ENCODE data around the gene HSCB.
"Not testable (repeated sequence)": the region's sequence is repeated elsewhere in the genome, so short reads cannot be mapped to it uniquely, and the experiment has no call there.

Gene HSCB

GRCh38 chr22:28741785-28742561 lies at the start of gene HSCB, which contains the start of gene CHEK2:
Gene HSCB, plus strand, starts transcription at chr22:28742039. Its CDS starts 57 bp downstream, at chr22:28742096.
Gene CHEK2, minus strand, starts transcription at chr22:28741820. Its CDS starts 7,099 bp downstream, at chr22:28734721.
- DNase-seq (ENCODE audit: low spot score), result peak; percentile 100

GRCh38 chr22:28693041-28693760 lies 48.6 kb upstream of the HSCB start:
- DNase-seq (ENCODE audit: low spot score), result not testable (repeated sequence)

- no peak for DNase-seq (ENCODE audit: low spot score)
Measured at GRCh38 chr22:28702891-28703290, 38.9 kb upstream of the HSCB start.

- no peak for DNase-seq (ENCODE audit: low spot score)
Measured at GRCh38 chr22:28703436-28703835, 38.4 kb upstream of the HSCB start.

GRCh38 chr22:28706845-28707244 lies 35.0 kb upstream of the HSCB start:
- no peak for DNase-seq (ENCODE audit: low spot score)

- DNase-seq (ENCODE audit: low spot score), result no peak
Measured at GRCh38 chr22:28710107-28710506, 31.7 kb upstream of the HSCB start.

- DNase-seq (ENCODE audit: low spot score), result no peak
Measured at GRCh38 chr22:28710576-28711191, 31.2 kb upstream of the HSCB start.

- DNase-seq (ENCODE audit: low spot score), result no peak
Measured at GRCh38 chr22:28711341-28711740, 30.5 kb upstream of the HSCB start.

- no peak for DNase-seq (ENCODE audit: low spot score)
Measured at GRCh38 chr22:28711820-28712777, 29.7 kb upstream of the HSCB start.

- DNase-seq (ENCODE audit: low spot score), result no peak
Measured at GRCh38 chr22:28714043-28714628, 27.7 kb upstream of the HSCB start.

GRCh38 chr22:28715611-28716010 lies 26.2 kb upstream of the HSCB start:
- no peak for DNase-seq (ENCODE audit: low spot score)

GRCh38 chr22:28716686-28717085 lies 25.2 kb upstream of the HSCB start:
- no peak for DNase-seq (ENCODE audit: low spot score)

GRCh38 chr22:28718044-28718443 lies 23.8 kb upstream of the HSCB start:
- DNase-seq (ENCODE audit: low spot score), result no peak

GRCh38 chr22:28728002-28728401 lies 13.8 kb upstream of the HSCB start:
- DNase-seq (ENCODE audit: low spot score), result no peak

- DNase-seq (ENCODE audit: low spot score), result no peak
Measured at GRCh38 chr22:28728621-28729313, 13.1 kb upstream of the HSCB start.

GRCh38 chr22:28730179-28730578 lies 11.7 kb upstream of the HSCB start:
- DNase-seq (ENCODE audit: low spot score), result no peak

- no peak for DNase-seq (ENCODE audit: low spot score)
Measured at GRCh38 chr22:28734393-28734792, 7.4 kb upstream of the HSCB start.

- DNase-seq (ENCODE audit: low spot score), result no peak
Measured at GRCh38 chr22:28736301-28737155, 5.3 kb upstream of the HSCB start.

GRCh38 chr22:28737701-28738100 lies 4.1 kb upstream of the HSCB start:
- DNase-seq (ENCODE audit: low spot score), result no peak

- not testable (repeated sequence) for DNase-seq (ENCODE audit: low spot score)
Measured at GRCh38 chr22:28738876-28739275, 3.0 kb upstream of the HSCB start.
